GM18858 (cell line): ENCODE results near the gene TFCP2.
A peak's percentile ranks its signal among the peaks of the same experiment; 100 is the strongest.

Experiments used
- ATAC-seq: cut with Tn5 transposase; IDR thresholded peaks from one replicate; pipeline ENCODE4 v1.9.1; 2021; ENCODE audit not compliant: unreplicated experiment

Gene TFCP2

DNA sequence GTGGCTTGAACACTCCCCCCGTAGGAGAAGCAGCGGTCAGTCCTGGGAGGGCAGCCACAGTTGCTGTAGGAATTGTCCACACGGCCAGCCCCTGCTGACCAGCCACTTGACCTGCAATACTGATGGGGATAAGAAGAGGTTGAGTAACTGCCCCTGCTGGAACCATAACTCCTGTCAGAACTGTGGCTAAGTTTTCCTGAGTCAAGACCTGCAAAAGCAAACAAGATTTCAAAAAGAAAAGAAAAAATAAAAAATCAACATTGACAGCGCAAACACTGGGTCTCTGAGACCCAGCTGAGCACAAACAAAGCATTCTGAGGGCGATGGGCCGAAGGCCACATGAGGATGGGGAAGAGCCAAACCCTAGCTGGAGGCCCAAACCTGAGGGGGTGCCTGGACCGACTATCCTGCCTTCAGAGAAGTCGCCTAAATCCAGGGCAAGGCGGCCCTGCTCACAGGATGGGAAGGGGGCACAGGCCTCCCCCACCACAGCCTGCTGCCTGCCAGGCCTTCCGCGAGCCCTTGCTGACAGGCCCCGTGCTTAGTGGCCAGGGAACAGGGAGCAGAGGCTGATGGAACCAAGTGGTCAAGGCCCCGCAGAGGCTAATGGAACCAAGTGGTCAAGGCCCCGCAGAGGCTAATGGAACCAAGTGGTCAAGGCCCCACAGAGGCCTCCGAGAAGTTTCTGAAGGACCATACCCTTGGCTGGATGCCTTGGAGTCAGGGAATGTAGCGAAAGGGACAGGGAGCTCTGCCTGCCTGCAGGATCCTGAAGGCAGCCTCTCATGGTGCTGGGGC, 25.8 kb upstream of the TFCP2 start:
- ATAC-seq, result no peak

GRCh38 chr12:51197736-51198567, 25.0 kb upstream of the TFCP2 start:
- no peak for ATAC-seq

GRCh38 chr12:51196547-51196946, 23.6 kb upstream of the TFCP2 start:
- no peak for ATAC-seq

DNA sequence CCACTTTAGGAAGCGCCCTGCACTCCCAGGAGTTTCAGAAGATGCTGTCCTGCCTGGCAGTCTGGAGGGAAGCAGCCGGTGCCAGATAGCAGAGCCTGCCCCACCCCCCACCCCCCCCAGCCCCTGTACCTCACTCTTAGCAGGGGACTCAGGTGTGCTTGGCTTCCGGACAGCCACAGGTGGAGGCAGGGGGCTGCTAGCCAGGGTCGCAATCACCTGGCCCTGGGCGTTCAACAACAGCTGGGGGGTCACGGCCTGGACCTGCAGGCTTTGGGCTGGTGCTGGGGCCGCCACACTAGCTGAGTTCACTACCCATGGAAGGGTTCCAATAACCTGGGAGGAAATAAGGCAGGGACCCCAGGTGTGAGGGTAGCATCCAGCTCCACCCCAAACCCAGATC, 22.9 kb upstream of the TFCP2 start:
- ATAC-seq, result no peak

- no peak for ATAC-seq
These were observed 19.3 kb upstream of the TFCP2 start for GRCh38 chr12:51192284-51192671.

GRCh38 chr12:51191516-51192283, 18.8 kb upstream of the TFCP2 start:
- no peak for ATAC-seq

DNA sequence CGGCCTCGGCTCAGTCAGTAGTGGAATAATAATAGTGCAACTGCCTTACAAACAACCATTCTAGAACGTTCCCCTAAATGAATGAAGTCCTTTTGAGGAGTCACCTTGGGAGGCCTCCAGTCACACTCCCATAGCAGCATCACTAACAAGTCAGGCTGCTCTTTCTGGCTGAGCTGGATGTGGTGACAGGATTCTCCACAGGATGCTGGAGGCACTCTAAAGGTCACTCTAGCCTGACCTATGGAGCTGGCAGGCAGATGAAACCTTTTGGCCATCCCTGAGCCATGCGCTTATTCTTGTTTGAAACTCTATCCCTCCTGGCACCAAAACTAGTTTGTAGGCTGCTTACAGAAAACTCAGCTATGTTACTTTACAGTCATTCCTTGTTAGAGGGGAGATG, 17.9 kb upstream of the TFCP2 start:
- ATAC-seq, result no peak

DNA sequence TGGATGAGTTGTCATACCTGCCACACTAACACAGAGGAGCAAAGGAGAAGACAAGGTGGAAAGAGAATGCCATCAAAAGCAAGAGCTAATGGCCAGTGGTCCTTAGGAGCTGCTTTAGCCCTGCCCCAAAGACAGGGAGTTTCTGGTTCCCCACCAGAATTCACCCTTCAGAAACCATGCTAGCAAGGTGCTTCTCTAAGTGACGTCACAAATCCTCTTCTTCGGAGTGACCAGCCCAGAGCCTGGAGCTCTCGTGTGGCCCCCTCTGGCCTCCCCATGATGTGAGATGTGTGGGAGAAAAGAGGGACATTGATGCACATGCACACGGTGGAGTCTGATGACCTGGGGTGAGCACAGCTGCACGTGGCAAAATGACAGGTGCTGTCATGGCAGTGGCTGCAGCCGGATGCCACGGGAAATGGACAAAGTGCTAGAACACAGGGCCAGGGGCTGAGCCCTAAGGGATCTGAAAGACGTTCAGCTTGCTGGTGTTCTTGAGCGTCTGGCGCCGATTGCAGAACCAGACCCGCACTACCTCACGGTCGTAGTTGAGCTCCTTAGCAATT, 16.9 kb upstream of the TFCP2 start:
- no peak for ATAC-seq

DNA sequence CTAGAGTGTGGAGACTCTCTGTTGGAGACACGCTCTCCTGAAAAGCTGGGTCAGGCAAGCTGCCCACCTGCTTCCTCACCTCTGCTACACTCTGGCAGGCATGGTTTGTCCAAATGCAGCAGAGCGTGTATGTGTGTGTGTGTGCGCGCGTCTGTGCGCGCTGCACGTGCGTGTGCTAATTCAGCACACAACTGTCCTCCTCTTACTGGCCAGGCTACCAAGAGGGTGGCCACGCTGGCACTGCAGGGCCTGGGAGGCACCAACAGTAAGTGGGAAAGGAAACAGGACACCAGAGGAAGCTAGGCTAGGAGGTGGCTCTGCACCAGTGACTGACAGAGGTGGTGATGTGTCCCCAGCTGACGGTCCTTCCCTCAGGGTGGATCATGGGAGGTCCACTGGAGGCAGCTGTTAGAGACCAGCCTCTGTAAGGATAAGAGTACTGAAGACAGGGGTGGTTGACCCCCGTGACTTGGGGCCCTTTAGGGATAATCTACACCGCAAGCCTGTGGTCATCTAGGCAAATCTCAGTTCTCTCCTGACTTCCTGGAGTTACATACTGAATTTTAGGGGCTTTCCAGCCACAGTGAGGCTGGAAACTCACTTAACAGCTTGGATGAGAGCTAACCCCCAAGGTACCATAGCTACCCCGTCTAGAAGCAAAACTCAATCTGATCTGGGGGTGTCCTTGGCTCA, 15.6 kb upstream of the TFCP2 start:
- peak; percentile 38 for ATAC-seq

DNA sequence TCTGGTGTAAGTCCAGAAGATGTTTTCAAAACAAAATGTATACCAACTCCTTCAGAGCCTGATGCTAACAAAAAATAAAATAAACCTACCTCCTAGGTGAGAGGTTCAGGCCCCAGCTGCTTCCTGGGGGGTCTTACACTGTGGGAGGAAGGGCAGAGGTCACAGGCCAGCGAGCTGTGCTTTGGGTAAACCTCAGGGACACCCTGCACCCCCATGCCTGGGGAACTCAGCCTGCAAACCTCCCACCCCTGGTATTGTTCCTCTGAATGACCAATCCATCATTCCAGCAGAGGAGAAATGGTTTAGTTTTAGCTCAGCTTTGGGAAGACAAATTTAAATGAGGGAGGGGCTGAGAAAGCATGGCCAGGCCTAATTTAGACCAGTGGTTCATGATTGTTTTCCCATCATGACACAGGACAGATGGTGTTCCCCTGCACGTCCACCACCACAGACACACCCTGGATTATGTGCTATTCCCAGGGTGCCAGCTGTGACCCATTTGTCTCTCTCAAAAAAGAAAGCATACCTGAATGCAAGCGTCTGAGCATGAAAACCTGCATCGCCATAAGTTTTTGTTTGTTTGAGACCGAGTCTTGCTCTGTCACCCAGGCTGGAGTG, 14.5 kb upstream of the TFCP2 start:
- ATAC-seq, result no peak

DNA sequence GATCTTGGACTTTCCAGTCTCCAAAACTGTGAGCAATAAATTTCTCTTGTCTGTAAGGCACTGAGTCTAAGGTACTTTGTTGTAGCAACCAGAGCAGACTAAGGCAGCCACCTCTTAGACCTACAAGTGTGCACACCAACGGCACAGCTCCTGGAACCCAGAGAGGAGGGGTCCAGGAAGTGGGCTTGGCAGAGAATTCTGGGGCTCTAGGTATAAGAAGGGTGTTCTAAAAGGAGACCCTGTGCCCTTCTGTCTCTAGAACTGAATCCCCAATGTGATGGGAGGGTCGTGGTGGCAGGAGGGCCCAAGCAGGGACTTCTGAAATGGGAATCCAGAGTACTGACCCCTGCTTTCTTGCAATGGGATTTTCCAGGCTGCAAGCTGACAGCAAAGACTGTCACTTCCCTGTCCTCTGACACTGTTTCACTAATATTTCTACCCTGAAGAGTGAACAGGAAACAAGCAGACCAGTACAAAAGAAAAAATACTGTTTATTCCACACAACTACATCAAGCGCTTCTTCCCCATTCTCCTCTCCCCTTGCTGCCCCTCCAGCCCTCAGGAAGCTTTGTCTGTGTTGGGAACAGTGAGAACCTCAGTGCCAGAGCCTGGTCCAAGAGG, 13.6 kb upstream of the TFCP2 start:
- ATAC-seq, result no peak

DNA sequence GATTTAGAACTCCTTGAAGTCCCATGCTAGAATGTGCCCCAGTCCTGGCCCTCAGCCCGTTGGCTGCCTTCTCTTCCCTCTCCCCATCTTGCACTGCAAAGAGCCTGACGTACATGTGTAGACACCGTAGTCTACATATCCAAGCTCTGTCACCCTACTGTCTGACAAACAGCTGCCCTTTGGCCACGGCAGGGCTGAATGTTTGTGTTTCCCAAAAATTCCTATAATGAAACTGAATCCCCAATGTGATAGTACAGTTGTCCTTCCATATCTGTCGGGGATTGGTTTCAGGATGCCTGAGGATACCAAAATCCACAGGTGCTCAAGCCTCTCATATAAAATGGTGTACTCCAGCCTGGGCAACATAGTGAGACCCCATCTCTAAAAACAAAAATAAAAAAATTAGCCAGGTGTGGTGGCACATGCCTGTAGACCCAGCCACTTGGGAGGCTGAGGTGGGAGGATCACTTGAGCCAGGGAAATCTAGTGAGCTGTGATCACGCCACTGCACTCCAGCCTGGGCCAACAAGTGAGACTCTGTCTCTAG, 12.3 kb upstream of the TFCP2 start:
- ATAC-seq, result no peak

GRCh38 chr12:51183816-51184215, 10.9 kb upstream of the TFCP2 start:
- no peak for ATAC-seq

GRCh38 chr12:51183349-51183748, 10.4 kb upstream of the TFCP2 start:
- ATAC-seq, result no peak

- ATAC-seq, result no peak
These were observed 8.6 kb upstream of the TFCP2 start for GRCh38 chr12:51181558-51181957.

- no peak for ATAC-seq
These were observed 5.0 kb upstream of the TFCP2 start for GRCh38 chr12:51177897-51178296.

DNA sequence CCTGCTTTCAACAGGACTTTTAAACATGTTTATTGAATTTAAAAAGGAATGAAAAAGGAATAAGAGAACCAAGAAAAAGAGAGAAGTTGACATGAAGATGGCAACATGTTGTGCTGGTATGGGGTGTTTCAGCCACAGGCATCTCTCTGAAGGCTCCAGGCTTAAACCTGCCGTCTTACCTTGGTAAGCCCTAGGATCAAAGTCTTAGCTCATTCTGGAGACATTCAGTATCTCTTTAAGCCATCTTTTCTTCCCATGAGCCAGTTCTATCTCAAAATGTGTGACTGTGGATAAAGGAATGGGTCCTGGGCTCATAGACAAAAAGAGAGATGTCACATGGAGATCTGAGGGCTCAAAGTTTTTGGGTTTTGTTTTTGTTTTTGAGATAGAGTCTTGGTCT, 1.6 kb upstream of the TFCP2 start:
- ATAC-seq, result no peak

- no peak for ATAC-seq
These were observed 936 bp downstream of the TFCP2 start for GRCh38 chr12:51171884-51172514.

DNA sequence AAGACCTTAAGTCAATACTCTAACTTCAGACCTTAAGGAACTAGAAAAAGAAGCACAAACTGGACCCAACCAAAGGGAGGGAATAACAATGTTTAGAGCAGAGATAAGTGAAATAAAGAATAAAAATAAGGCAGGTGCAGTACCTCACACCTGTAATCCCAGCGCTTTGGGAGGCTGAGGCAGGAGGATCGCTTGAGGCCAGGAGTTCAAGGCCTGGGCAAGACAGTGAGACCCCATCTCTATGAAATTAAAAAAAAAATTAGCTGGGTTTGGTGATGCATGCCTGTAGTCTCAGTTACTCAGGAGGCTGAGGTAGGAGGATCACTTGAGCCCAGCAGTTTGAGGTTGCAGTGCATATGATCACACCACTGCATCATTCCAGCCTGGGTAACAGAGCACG, 9.1 kb downstream of the TFCP2 start:
- no peak for ATAC-seq
